DMS153 treated with DMSO at 0.1 percent for 48 hours (cell line): ENCODE data around the gene ZCCHC17.
"Not testable (repeated sequence)": the region's sequence is repeated elsewhere in the genome, so short reads cannot be mapped to it uniquely, and the experiment has no call there.

Source experiments
- DNase-seq: peaks from one replicate; lab custom pipeline; 2025; ENCODE audit not compliant: unreplicated experiment; lab: John Stamatoyannopoulos, UW

Gene ZCCHC17

DNA sequence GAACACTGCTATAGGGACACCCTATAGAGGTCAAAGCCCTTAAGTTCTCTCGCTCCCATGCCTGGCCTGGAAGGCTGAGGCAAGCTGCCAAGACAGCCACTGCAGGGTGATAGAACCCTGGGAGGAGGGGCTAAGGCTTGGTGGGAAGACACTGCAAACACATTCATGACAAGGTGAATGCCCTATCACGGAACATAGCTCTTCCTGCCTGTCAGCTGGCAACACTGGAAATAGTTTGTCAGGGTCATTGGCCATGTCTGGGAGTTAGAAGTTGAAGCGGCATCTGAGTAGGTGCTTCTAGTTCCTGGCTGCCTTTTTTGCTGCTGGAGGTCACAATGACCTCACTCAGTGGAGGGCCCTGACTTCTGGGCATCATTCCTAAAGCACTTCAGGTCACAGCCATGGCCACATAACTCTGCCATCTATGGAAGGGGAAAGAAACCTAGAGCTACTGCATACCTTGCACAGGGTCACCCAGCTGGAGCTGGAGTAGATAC, 71.8 kb downstream of the ZCCHC17 start:
- DNase-seq = no peak

DNA sequence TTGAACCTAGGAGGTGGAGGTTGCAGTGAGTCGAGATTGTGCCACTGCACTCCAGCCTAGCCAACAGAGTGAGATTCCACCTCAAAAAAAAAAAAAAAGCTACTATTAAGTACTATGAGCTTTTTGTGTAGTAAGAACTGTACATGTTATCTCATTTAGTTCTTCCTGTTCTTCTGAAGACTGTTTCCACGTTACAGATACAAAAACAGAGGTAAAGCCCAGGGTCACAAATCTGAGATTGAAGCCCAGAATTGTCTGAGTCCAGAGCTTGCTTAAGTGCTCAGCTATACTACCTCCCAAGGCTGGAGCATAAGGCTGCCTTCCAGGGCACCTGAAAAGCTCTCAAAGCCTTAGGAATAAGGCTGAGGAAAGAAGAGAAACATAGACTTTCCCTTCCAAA, 73.2 kb downstream of the ZCCHC17 start:
- no peak for DNase-seq

DNA sequence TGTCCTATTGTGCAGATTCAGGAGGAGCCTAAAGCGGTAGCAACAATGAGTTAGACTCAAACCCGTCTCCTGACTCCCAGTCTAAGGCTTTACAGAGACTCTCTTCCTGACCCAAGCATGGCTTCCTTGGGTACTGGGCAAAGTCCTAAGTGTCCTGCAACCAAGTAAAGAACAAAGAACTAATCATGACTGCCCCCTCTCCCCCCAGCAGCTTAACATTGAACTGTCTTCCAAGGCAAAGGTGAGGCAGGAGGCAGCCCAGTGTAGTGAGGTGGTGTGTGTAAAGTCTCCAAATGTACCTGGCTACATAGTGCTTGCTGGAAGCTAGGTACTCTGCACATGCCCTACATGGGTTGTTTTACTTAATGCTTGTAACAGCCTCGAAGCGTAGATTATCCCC, 73.7 kb downstream of the ZCCHC17 start:
- no peak for DNase-seq

DNA sequence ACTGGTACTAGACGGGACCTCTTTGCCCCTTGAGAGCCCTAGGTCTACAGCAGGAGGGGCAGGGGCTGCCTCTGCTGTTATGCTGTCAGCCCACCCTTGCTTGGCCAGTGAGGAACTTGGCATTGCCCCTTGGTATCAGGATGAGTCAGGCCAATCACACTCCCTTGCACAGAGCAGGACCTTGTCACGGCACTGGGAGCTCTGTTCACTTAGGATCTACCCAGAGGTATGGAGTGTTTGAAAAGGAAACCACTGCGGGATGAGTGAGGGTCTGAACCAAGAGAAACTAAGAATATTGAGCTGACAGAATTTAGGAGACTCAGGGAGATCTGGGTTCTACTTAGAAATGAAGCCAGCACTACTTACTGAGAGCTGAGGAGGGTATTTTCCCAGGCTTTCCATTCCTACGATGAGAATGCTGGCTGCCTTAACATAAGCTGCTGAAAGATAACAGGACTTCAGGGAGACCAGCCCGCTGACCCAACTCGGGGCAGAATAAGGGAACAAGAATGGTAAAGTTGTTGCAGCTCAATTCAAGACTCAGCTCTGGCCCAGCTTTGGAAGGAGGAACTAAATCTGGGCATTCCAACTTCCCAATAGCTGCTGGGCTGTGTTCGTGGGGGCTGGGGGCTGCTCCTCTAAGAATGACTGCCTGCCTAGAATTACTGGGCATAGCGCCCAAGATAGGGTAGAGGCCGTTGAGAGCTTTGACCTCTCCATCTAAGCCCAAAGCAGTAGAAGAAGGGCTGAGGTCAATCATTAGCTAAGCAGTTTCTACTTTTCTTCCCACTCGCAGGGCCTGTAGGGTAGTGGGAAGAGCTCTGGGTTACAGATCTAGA, 74.5 kb downstream of the ZCCHC17 start:
- no peak for DNase-seq

DNA sequence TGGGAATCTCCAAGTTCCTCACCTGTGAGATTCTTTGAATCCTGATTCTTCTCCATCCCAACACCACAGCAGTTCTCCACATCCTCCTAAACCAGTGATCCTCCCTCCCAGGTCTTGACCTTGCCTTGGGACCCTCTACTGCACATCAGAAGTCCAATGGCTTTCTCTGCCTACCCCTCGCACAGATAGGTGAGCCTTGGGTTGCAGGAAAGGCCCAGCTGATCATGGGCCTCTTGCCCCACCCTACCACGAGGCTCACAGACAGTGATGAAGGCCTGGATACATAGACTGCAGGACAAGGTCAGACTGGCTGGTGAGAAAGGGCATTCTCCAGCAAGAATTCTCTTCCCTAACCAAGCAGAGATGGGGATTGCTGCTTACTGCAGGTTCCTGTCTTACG, 75.2 kb downstream of the ZCCHC17 start:
- DNase-seq = no peak

DNA sequence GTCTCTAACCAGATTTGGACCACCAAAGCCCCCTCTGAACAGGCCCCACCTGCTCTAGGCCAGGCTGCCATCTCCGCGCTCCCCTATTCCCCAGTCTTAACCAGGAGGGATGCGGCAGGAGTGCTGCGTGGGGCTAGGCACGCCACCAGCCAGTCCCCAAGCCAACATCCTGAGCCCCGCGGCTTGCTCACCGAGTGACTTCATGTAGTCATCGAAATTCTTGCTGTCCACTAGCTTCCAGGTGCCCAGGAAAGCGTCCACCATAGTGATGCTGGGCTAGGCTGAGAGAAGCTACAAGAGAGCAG, 75.9 kb downstream of the ZCCHC17 start:
- DNase-seq = no peak

DNA sequence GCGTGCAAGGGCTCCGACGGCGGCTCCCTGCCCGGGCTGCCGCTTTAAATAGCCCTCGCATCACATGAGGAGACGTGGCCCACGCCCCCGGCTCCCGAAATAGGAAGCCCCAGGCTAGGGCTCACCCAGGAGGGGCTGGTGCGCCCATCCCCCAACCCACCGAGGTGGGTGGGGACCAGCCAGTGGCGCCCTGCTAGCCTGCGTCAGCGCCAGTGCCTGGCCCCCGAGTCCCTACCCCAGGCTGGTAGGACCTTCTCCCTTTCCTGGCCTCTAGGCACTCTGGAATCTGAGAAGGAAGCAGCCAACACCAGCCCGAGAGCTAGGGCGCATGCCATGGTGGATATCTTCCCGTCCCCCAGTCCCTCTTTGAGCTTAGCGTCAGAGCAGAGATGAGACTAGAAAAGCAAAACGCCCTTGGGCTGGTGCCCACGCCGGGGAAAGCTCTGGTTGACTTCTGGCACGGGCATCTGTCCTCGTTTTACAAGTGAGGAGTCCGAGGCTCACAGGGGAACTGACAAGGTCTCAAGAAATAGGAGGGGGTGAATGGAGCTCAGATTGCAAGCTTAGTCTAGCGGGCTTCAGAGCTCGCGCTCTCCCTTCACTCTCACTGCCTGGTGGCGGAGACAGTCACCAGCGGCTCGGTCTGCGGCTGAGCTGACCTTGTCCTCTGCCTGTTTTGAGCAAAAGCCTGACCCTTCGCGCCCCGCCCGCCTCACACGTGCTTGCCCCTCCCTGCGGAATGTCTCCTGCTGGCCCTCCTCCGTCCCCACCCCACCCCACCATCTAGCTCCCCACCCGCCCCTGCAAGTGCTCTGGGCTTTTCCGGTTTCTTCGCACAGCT, 76.4 kb downstream of the ZCCHC17 start, which contains the start of gene FABP3:
TSS of gene FABP3 (minus strand) at position 21 of the 841 bp plus-strand sequence. CDS start 62 bp downstream, outside the sequence.
- peak; percentile 86 for DNase-seq

DNA sequence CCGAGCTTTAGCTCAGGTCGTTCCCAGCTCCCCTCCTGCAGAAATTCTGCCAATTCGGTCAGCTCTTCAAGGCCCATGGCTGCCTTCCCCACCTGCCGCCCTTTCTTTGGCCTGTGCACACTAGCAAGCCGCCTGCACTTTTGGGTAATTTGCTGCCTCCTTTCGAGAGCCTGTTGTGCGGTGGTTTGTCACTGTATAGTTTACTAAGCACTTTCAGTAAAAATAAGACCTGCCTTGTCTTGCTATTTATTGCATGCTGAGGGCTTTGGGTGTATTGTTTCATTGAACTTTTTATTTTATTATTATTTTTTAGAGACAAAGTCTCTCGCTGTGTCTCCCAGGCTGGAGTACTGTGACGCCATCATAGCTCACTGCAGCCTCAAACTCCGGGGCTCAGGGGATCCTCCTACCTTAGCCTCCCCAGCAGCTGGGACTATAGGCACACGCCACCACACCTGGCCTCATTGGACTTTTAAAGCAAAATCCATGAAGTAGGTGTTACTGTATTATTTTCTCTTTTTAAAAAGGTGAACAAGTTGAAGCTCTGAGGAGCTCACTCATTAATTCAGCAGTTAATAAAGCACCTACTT, 77.2 kb downstream of the ZCCHC17 start:
- no peak for DNase-seq

DNA sequence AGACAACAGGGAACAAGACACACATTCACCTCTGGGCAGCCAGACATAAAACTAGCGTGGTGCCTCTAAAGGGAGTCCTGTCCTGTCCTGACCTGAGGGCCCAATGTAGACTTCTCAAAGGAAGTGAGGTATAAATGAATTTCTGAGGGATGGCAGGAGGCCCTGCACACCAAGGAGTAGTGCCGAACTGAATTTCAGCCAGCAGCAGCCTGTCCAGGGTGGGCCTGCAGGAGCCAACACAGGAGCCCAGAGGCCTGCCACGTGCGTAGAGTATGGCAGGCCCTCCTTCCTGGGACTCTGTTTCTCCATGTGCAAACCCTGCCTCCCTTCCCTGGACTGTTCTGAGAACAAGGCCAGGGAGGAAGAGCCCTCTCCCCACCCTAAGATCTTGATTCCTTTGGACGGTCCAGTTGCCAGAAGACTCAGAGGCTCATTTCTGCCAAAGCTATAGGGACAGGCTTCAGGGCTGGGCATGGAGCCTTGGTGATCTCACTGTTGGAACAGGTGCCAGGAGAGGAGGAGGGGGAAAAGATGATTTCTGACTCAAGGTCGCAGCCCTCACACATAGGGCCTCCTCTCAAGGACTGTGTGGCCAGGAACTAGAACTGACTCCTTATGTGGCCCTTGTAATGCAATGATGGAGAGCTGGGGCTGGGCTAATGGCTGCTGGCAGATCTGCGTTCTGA, 77.8 kb downstream of the ZCCHC17 start:
- no peak for DNase-seq

DNA sequence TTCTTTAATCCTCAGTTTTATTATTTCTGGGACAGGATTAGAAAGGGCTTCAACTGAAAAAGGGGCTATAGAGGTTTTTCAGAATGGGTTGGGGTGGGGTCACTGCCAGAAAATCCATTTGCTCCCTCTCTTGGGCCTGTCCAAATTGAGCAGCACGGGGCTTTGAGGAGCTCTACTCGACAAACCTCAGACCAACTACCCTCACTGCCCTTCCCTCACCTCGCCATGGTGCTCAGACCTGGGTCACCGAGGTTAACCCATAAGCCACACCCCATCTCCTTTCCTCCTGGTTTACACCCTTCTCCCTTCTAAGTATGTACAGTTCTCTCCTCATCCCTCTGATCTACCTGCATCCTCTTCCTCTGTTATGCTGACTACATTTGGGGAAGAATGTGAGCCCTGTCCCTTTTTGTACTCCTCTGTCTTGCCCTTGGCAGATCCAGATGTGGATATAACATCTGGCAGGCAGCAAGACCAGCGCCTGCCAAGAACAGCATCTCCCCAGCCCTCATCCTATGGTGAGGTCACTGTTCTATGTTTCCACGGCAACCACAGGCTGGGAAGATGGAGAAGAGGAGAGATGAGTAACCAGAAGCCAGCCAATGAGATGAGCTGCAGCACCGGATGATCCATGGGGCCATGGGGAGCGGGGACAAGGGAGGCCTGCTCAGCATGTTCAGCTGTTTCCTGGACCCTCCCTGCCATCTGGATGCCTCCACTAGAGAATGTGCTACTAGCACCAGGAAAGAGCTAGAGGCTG, 79.7 kb downstream of the ZCCHC17 start:
- no peak for DNase-seq

DNA sequence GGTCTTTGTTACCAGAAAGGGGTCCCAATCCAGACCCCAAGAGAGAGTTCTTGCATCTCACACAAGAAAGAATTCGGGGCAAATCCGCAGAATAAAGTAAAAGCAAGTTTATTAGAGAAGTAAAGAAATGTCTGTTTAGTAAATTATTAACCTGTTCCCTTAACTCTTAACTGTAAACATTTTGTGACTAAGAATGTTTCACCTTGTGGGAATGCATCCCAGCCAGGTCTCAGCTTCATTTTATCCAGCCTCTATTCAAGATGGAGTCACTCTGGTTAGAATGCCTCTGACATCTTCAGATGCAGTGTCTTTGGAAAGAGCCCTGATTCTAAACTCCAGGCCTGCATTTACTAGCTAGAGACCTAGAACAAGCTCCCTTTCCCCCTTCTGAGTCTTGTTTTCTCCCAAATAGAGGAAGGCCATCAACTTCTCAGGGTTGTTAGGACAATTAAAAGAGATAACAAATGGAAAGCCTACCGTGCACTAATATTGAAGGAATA, 80.6 kb downstream of the ZCCHC17 start:
- DNase-seq = no peak

DNA sequence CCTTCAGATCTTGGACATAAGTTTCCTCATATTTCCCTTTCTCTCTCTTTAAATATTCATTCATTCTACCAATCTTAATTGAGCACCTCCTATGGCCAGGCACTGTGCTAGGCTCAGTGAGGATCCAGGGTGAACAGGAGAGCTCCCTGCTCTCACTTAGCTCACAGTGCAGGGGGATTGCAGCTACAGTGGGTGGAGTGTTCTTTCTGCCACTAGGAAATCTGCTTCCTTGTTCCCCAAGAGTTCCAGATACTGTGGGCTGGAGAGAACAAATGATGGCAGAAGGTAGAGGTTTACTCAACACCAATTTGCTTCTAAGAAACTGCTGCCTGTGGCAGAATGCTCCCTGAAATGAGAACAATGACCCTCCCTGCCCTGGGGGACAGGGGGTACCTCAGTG, 81.2 kb downstream of the ZCCHC17 start:
- DNase-seq = no peak

DNA sequence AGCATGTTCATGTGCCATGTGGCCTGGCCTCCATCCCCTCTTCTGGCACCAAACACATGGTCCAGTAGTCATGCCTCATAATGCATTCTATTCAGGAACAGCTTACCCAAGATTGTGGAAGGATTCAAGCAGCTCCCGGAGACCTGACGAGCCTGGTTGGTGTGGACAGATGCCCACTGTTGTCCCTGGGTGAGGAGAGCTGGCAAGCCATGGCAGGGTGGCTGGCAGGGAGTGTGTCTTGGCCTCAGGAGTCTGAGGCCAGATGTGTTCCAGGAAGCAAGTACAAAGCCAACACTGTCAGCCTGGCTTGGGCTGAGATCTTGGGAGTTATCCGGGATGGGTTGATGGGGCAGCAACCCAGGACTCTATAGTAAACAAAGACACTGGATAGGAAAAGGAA, 83.3 kb downstream of the ZCCHC17 start:
- DNase-seq = no peak

DNA sequence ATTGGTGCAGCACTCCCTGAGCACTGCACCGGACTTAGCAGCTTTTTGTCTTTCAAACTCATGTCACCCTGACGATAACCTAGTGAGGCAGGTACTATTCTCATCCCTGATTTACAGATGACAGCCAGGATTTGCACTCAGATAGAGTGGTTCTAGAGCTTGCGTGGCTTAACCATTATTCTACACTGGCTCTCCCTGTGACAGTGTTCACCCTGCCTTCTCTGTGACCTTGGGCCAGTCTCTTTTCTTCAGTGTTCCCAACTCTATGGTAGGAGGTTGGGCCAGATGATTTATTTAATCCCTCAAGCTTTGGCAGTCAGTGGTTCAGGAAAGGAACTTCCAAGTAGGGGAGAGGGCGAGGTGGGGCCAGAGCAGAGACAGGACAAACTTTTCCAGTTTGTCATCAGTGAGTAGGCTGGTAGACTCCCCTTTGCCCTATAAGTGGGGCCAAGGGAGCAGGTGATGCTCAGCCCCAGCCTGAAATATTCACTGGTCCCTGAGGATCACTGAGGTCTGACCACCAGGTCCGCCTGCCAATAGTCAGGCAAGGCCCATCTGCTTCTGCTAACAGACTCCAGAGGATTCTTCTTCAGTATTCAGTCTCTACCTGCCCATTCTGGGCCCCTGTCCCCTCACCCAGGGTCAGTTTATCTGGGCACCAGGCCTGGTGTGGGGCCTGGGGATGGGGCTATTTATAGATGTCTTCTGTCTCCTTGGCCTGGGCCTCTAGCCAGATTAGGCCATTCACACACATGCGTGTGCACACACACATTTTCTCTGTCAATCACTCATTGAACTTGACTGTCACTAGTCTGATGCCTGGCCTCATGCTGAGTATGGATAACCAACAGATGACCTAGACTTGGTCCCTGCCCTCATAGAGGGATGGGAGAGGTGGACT, 84.8 kb downstream of the ZCCHC17 start:
- no peak for DNase-seq

DNA sequence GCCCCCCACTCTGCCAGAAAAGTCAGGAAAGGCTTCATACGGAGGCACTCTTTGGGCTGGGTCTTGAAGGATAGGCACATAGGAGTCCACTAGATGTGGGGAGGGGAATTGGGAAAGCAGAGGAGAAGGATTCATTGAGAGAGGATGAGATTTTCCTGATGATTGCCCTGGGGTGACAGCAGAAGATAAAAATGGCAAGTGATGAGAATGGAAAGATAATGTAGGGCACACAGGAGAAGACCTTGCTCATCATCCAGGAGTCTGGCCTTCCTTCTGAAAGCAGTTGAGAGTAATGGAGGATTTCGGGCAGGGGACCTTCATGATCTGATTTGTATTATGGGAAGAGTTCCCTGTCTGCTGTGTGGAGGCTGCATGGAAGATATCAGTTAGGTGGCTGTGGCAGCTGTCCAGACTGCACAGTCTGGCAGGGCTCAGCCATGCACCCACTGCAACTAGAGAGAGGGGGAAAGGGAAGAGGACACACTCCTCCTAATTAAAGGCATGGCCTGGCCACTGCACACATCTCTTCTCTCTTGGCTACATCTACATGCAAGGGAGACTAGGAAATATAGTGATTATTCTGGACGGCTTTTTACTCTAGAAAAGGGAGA, 85.7 kb downstream of the ZCCHC17 start:
- no peak for DNase-seq

DNA sequence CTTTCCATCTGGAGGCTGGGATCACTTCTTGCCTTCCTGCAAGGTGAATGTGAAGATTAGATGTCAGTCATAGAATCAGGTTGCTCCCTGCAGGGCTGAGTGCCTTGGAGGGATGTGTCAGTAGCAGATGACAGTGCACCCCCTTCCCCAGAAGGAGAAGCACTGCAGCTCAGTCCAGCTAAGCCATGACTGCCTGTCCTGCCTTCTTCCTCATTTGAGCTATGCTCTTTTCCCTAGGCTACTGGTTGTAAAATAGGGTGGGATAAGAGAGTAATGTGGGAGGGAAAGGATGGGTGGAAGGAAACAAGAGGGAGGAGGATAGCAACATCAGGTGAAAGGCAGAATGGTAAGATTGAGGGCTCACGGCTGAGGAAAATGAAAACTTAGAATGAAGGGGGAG, 87.1 kb downstream of the ZCCHC17 start:
- DNase-seq = no peak

DNA sequence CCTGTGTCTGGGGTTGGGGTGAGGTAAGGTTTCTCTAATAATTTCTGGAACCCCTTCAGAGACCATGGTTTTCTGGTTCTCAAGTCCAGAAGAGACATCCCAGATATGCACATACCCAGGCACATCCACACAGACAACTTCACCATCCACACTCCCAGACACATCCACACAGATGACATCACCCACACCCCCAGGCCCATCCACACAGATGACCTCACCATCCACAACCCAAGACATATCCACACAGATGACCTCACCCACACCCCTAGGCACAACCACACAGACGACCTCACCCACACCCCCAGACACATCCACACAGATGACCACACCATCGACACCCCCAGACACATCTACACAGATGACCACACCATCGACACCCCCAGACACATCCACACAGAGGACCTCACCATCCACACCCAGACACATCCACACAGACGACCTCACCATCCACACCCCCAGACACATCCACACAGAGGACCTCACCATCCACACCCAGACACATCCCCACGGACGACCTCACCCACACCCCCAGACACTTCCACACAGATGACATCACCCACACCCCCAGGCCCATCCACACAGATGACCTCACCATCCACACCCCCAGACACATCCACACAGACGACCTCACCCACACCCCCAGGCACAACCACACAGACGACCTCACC, 89.9 kb downstream of the ZCCHC17 start:
- not testable (repeated sequence) for DNase-seq

DNA sequence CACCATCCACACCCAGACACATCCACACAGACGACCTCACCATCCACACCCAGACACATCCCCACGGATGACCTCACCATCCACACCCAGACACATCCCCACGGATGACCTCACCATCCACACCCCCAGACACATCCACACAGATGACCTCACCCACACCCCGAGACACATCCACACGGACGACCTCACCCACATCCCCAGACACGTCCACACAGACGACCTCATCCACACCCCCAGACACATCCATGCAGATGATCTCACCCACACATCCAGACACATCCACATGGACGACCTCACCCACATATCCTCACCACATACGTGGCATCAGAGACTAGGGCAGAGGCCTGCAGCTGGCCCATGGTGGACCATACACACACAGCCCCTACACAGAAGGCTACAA, 90.8 kb downstream of the ZCCHC17 start:
- DNase-seq = no peak
